Skeletal muscle satellite cell (primary cell): ENCODE results near the gene EHBP1L1.
"Not testable (repeated sequence)": the region's sequence is repeated elsewhere in the genome, so short reads cannot be mapped to it uniquely, and the experiment has no call there.

Experiments
- H3K27me3 ChIP-seq: 2 replicates; pipeline ENCODE4 v1.7.0; 2013; ENCODE audit warnings: low read length; ENCODE audit not compliant: control insufficient read depth, insufficient read depth
- H3K36me3 ChIP-seq: 2 replicates; pipeline ENCODE4 v1.7.0; 2013; ENCODE audit warnings: mild to moderate bottlenecking, control low read depth, low read length; ENCODE audit not compliant: insufficient read depth
- H3K4me1 ChIP-seq: 2 replicates; pipeline ENCODE4 v1.7.0; 2013; ENCODE audit warnings: low read length; ENCODE audit not compliant: control insufficient read depth, insufficient read depth
- H3K4me2 ChIP-seq: 2 replicates; pipeline ENCODE4 v1.7.0; 2013; ENCODE audit warnings: mild to moderate bottlenecking, low read length
- H3K4me3 ChIP-seq: 2 replicates; pipeline ENCODE4 v1.7.0; 2013; ENCODE audit warnings: low read length
- H3K9ac ChIP-seq: 2 replicates; pipeline ENCODE4 v1.7.0; 2013; ENCODE audit warnings: mild to moderate bottlenecking, low read depth, low read length, moderate library complexity
- H3K9me3 ChIP-seq: replicated peaks from 2 replicates; pipeline ENCODE4 v1.7.0; 2013; ENCODE audit warnings: mild to moderate bottlenecking, control low read depth, low read length

EHBP1L1 gene

GRCh38 chr11:65629579-65629978 lies 53.7 kb downstream of the EHBP1L1 start:
- H3K27me3 ChIP-seq: no peaks in the 10 kb centered on the region
- H3K9me3 ChIP-seq: no peaks in the 10 kb centered on the region
- no peak overlapping the region for H3K9ac ChIP-seq
- no peaks in the 10 kb centered on the region for H3K4me1 ChIP-seq
- H3K4me3 ChIP-seq: no peak overlapping the region
- no peak overlapping the region for H3K4me2 ChIP-seq
- H3K36me3 ChIP-seq: peaks cover 79% of the 10 kb centered on the region

GRCh38 chr11:65630215-65630614 lies 54.4 kb downstream of the EHBP1L1 start:
- Histone ChIP-seq H3K36me3 (peaks cover 79% of the 10 kb centered on the region), H3K4me1 (no peaks in the 10 kb centered on the region), H3K27me3 (no peaks in the 10 kb centered on the region), H3K4me3 (no peak overlapping the region), H3K9ac (no peak overlapping the region), H3K9me3 (no peaks in the 10 kb centered on the region), H3K4me2 (no peak overlapping the region)

DNA sequence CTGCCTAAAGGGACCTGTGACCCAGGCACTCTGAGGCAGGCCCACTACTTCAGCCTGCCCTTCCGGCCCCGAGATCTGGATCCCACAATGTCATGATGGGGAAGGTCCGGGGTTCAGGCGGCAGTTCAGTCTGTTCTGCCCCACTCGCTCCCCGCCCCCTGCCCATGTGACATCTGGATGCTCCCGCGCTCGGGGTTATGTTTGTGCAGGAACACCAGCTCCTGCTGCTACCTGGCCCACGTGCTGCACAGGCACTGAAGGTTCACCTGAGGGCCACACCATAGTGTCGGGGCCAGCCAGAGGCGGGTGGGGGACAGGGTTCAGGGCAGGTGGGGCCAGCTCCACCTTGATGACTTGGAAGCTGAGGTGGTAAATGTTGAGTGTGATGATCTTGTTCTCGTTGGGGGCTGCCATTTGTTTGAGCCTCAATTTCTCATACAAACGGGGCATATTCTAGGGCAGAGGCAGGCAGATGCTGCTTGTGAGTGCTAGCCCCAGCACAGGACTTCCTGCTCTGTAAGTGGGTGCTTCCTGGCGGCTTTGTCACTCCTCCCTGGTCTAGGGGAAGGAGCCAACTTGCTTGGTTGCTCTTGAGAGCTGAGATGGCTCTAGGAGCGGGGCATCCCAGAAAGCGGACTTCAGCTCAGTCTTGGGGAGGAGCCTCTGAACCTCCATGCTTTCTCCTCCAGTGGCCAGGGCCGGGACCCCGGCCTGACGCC lies 57.7 kb downstream of the EHBP1L1 start:
- peaks cover 10% of the 10 kb centered on the region for H3K4me1 ChIP-seq
- peaks cover 69% of the 10 kb centered on the region for H3K36me3 ChIP-seq
- no peaks in the 10 kb centered on the region for H3K27me3 ChIP-seq
- no peak overlapping the region for H3K4me2 ChIP-seq
- H3K4me3 ChIP-seq: no peak overlapping the region
- H3K9me3 ChIP-seq: no peaks in the 10 kb centered on the region
- no peak overlapping the region for H3K9ac ChIP-seq

DNA sequence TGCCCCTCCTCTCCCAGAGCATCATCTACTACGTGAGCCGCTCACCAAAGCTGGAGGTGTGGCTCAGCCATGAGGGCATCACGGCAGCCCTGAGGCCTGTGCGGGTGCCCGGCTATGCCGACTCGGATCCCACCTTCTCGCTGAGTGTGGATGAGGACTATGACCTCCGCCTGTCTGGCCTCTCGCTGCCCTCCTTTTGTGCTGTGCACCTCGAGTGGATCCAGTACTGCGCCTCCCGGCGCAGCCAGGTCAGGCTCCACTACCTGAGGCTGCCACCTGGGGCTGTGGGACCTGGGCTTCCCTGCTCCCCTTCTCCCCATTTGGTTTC lies 58.2 kb downstream of the EHBP1L1 start:
- no peak overlapping the region for H3K4me2 ChIP-seq
- H3K27me3 ChIP-seq: no peaks in the 10 kb centered on the region
- no peak overlapping the region for H3K9ac ChIP-seq
- no peak overlapping the region for H3K4me3 ChIP-seq
- H3K9me3 ChIP-seq: no peaks in the 10 kb centered on the region
- peaks cover 14% of the 10 kb centered on the region for H3K4me1 ChIP-seq
- H3K36me3 ChIP-seq: peaks cover 65% of the 10 kb centered on the region

GRCh38 chr11:65634440-65634839 lies 58.6 kb downstream of the EHBP1L1 start:
- H3K4me3 ChIP-seq: no peak overlapping the region
- no peak overlapping the region for H3K9ac ChIP-seq
- no peaks in the 10 kb centered on the region for H3K9me3 ChIP-seq
- peaks cover 62% of the 10 kb centered on the region for H3K36me3 ChIP-seq
- no peak overlapping the region for H3K4me2 ChIP-seq
- no peaks in the 10 kb centered on the region for H3K27me3 ChIP-seq
- peaks cover 14% of the 10 kb centered on the region for H3K4me1 ChIP-seq

DNA sequence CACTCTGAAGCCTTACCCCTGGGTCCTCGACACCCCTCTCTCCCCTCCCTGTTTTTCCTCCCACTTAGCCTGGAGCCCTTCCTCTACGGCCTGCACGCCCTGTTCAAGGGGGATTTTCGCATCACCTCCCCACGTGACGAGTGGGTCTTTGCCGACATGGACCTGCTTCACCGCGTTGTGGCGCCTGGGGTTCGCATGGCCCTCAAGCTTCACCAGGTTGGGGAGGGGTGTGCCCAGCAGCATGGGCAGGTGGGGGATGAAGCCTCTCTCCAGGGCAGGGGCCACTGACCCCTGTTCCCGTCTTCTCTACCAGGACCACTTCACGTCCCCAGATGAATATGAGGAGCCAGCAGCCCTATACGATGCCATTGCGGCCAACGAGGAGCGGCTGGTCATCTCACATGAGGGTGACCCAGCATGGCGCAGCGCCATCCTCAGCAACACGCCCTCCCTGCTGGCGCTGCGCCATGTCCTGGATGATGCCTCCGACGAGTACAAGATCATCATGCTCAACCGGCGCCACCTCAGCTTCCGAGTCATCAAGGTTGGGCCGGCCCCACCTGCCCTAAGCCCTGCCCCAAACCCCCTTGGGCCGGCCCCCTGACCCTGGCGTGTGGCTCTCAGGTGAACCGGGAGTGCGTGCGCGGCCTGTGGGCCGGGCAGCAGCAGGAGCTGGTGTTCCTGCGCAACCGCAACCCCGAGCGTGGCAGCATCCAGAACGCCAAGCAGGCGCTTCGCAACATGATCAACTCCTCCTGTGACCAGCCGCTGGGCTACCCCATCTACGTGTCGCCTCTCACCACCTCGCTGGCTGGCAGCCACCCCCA lies 59.3 kb downstream of the EHBP1L1 start:
- Histone ChIP-seq H3K4me1 (peaks cover 19% of the 10 kb centered on the region), H3K36me3 (peaks cover 55% of the 10 kb centered on the region), H3K4me3 (no peak overlapping the region), H3K9me3 (no peaks in the 10 kb centered on the region), H3K4me2 (no peak overlapping the region), H3K9ac (no peak overlapping the region), H3K27me3 (no peaks in the 10 kb centered on the region)

DNA sequence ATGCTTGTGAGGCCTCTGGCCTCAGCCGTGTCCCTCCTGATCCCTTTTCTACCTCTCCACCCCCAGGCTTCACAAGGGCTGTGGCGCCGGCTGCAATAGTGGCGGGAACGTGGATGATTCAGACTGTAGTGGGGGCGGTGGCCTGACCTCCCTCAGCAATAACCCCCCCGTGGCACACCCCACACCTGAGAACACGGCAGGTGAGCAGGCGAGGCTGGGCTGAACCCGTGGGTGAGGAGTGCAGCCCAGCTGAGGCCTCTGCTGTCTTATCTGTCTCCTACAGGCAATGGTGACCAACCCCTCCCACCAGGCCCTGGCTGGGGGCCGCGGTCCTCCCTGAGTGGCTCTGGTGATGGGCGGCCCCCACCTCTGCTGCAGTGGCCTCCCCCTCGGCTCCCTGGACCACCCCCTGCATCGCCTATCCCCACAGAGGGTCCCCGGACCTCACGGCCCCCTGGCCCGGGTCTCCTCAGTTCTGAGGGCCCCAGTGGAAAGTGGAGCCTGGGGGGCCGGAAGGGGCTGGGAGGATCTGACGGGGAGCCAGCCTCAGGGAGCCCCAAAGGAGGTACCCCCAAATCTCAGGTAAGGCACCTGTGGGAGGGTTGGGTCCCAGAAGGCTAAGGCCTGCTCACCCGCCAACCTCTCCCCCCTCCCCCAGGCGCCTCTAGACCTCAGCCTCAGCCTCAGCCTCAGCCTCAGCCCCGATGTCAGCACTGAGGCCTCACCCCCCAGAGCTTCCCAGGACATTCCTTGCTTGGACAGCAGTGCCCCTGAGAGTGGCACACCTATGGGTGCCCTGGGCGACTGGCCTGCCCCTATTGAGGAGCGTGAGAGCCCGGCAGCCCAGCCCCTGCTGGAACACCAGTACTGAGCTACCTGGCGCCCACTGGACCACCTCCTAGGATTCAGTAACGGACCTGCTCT lies 60.5 kb downstream of the EHBP1L1 start:
- Histone ChIP-seq H3K9me3 (no peaks in the 10 kb centered on the region), H3K9ac (no peak overlapping the region), H3K4me3 (no peak overlapping the region), H3K27me3 (no peaks in the 10 kb centered on the region), H3K36me3 (peaks cover 51% of the 10 kb centered on the region), H3K4me2 (no peak overlapping the region), H3K4me1 (peaks cover 19% of the 10 kb centered on the region)

DNA sequence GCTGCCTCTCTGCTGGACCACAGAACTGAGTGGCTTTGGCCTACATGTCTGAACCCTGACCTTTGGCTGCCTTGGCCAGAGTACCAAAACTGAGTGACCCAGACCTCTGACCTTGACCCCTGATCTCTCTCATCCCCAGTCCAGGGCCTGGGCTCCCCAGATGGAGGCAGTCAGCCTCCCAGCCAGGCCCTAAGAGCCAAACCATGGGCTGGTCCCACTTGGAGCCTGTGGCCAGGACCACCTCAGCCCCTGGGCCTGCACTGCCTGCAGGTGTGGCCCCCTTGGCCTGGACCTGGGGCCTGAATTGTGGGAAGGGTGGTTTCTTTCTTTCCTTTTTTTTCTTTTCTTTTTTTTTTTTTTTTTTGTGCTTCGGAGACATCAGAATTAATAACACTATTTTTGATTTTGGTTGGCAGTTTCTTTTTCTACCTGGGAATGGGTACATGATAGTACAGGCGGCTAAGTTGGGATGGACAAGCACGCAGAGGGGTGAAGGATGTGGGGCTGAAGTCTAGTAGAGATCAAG lies 61.2 kb downstream of the EHBP1L1 start:
- Histone ChIP-seq H3K4me3 (no peak overlapping the region), H3K9ac (no peak overlapping the region), H3K4me1 (peaks cover 19% of the 10 kb centered on the region), H3K4me2 (peak overlapping the region; percentile 85), H3K27me3 (no peaks in the 10 kb centered on the region), H3K9me3 (no peaks in the 10 kb centered on the region), H3K36me3 (peaks cover 49% of the 10 kb centered on the region)

DNA sequence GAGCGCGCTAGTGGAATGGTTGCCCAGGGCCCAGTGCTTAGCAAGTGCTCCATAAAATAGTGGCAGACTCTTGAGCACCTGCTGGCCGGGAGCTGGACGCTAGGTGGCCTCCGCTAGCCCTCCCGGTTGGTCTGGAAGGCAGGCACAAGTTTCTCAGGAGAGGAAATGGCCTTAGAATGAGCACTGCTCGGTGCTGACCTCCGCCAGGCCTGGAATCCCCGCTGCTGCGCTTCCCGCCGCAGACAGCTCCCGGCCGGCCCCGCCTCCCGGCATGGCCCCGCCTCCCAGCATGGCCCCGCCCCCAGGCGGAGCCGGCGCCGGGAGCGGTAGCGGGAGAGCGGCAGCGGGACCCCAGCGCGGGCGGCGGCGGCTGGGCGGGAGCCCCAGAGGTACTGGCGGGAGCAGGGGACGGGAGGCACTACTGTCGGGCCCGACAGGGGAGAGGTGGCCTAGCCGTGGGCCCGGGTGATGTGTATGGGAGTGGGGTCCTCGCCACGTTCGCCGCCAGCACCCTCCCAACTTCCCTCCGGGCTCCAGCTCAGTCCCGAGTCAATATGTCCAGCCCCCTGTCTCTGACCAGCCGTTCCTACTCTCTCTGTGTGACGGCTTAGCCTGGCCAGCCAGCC lies 62.1 kb downstream of the EHBP1L1 start, which contains the start of gene SIPA1:
Gene SIPA1, plus strand, starts transcription at position 308 of the 626 bp plus-strand sequence. CDS start 2,821 bp downstream, outside the sequence.
- Histone ChIP-seq H3K9me3 (no peaks in the 10 kb centered on the region), H3K36me3 (peaks cover 53% of the 10 kb centered on the region), H3K4me1 (peaks cover 19% of the 10 kb centered on the region), H3K9ac (peak within 1 kb of the TSS; percentile 80), H3K4me2 (peak within 1 kb of the TSS; percentile 85), H3K4me3 (peak within 1 kb of the TSS; percentile 78), H3K27me3 (no peaks in the 10 kb centered on the region)

- H3K9me3 ChIP-seq, H3K27me3 ChIP-seq, H3K4me2 ChIP-seq, H3K4me3 ChIP-seq, H3K9ac ChIP-seq: not testable (repeated sequence)
- peaks cover 19% of the 10 kb centered on the region for H3K4me1 ChIP-seq
- H3K36me3 ChIP-seq: peaks cover 44% of the 10 kb centered on the region
Measured at GRCh38 chr11:65639228-65639597, 63.4 kb downstream of the EHBP1L1 start.
